Chondrocyte (in vitro differentiated cells): ENCODE results near the gene CRYBA4. TPM values are rescaled to one million over a fixed set of nuclear protein-coding genes. Genes with fewer than 3 reads are reported as not detected.
A peak's percentile ranks its signal among the peaks of the same experiment; 100 is the strongest.

ENCODE experiments used
- DNase-seq: peaks from one replicate; pipeline ENCODE4 v3.0.0; 2021; ENCODE audit warnings: mixed read lengths, low spot score
- H3K27ac Mint-ChIP-seq: one replicate; pipeline ENCODE4 v1.8.0; 2021; ENCODE audit warnings: mild to moderate bottlenecking, moderate library complexity, mixed read lengths; ENCODE audit not compliant: unreplicated experiment
- H3K27me3 Mint-ChIP-seq: 2 replicates; pipeline ENCODE4 v1.8.0; 2021; ENCODE audit warnings: low read depth, mixed read lengths
- H3K36me3 Mint-ChIP-seq: 2 replicates; pipeline ENCODE4 v1.8.0; 2021; ENCODE audit warnings: low read depth, mixed read lengths
- H3K4me1 Mint-ChIP-seq: 2 replicates; pipeline ENCODE4 v1.8.0; 2021; ENCODE audit warnings: low read depth, mild to moderate bottlenecking, mixed read lengths
- H3K4me3 Mint-ChIP-seq: one replicate; pipeline ENCODE4 v1.8.0; 2021; ENCODE audit warnings: mild to moderate bottlenecking, moderate library complexity, mixed read lengths; ENCODE audit not compliant: unreplicated experiment
- H3K9me3 Mint-ChIP-seq: 2 replicates; pipeline ENCODE4 v1.8.0; 2021; ENCODE audit warnings: low read depth, mixed read lengths
- total RNA-seq: library from RNA; stranded (reverse); gene quantifications from 3 replicates; pipeline ENCODE4 v1.2.1, GENCODE V29; 2021
- TF ChIP-seq, protein P1 (sequence below): fragments of 200-600 bp; sonication (generic); IDR thresholded peaks from 2 replicates; pipeline ENCODE4 v1.5.0; 2021; ENCODE audit warnings: antibody characterized with exemption, mild to moderate bottlenecking, moderate library complexity

Gene CRYBA4
- total RNA-seq, 1 donor from 2014 or later: not detected

GRCh38 chr22:26648528-26649388 is 27.0 kb downstream of the CRYBA4 start:
- H3K4me3 Mint-ChIP-seq: no peak overlapping the region

DNA sequence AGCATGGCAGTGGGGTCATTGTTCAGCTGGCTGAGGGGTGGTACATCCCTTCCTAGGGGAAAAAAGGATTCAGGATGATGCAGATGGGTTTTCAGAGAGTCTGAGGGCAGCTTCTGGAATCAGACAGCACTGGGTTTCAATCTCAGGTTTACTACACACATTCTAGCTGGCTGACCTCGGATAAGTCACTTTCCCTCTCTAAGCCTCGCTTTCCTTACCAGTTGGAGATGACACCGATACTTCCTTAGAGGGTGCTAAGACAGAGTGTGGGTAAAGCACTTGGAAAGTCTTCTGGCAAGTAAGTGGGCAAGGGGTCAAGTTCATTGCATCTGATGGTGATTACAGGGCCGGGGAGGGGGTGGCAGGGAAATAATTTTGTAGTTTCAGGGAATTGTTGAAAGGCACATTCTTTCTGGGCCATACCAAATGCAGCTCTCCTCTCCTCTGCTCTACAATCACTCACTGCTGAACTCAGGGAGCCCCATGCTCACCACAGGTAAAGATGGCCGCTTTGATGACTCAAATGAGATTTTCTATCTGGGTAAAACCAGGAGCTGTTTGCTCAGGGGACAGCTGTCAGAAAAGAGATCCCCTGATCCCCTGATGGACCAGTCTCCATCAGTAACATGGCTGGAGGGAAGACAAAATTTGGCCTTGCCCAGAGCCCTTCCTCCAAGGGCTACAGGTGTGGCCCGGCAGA is 29.1 kb downstream of the CRYBA4 start:
- TF ChIP-seq, protein P1, sequence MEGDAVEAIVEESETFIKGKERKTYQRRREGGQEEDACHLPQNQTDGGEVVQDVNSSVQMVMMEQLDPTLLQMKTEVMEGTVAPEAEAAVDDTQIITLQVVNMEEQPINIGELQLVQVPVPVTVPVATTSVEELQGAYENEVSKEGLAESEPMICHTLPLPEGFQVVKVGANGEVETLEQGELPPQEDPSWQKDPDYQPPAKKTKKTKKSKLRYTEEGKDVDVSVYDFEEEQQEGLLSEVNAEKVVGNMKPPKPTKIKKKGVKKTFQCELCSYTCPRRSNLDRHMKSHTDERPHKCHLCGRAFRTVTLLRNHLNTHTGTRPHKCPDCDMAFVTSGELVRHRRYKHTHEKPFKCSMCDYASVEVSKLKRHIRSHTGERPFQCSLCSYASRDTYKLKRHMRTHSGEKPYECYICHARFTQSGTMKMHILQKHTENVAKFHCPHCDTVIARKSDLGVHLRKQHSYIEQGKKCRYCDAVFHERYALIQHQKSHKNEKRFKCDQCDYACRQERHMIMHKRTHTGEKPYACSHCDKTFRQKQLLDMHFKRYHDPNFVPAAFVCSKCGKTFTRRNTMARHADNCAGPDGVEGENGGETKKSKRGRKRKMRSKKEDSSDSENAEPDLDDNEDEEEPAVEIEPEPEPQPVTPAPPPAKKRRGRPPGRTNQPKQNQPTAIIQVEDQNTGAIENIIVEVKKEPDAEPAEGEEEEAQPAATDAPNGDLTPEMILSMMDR: no peak
- no peaks in the 10 kb centered on the region for H3K36me3 Mint-ChIP-seq
- H3K27ac Mint-ChIP-seq: no peak overlapping the region
- no peaks in the 10 kb centered on the region for H3K9me3 Mint-ChIP-seq
- H3K27me3 Mint-ChIP-seq: peaks cover 56% of the 10 kb centered on the region
- H3K4me1 Mint-ChIP-seq: peaks cover 12% of the 10 kb centered on the region
- H3K4me3 Mint-ChIP-seq: no peak overlapping the region
- no peak for DNase-seq

More at GRCh38 chr22:26648528-26649388, 27.0 kb downstream of the CRYBA4 start:
- H3K4me1 Mint-ChIP-seq: peaks cover 26% of the 10 kb centered on the region
- no peaks in the 10 kb centered on the region for H3K36me3 Mint-ChIP-seq
- no peaks in the 10 kb centered on the region for H3K9me3 Mint-ChIP-seq
- H3K27ac Mint-ChIP-seq: no peak overlapping the region
- peaks cover 56% of the 10 kb centered on the region for H3K27me3 Mint-ChIP-seq
- TF ChIP-seq, protein P1: no peak
- no peak for DNase-seq

DNA sequence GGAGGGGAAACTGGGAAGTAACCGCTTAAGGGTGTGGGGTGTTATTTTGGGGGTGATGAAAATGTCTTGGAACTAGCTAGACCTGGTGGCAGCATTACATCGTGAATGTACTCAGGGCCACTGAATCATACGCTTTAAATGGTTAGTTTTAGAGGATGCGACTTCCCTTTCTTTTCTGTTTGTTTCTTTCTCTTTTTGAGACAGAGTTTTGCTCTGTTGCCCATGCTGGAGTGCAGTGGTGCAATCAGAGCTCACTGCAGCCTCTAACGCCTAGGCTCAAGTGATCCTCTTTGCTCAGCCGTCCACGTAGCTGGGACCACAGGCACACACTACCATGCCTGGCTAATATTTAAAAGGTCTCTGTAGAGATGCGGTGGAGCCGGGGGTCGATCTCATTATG is 30.1 kb downstream of the CRYBA4 start:
- H3K27ac Mint-ChIP-seq: no peak overlapping the region
- H3K4me1 Mint-ChIP-seq: peaks cover 3% of the 10 kb centered on the region
- no peaks in the 10 kb centered on the region for H3K36me3 Mint-ChIP-seq
- H3K9me3 Mint-ChIP-seq: no peaks in the 10 kb centered on the region
- H3K27me3 Mint-ChIP-seq: peaks cover 52% of the 10 kb centered on the region
- DNase-seq: no peak
- TF ChIP-seq, protein P1: no peak
- H3K4me3 Mint-ChIP-seq: no peak overlapping the region

DNA sequence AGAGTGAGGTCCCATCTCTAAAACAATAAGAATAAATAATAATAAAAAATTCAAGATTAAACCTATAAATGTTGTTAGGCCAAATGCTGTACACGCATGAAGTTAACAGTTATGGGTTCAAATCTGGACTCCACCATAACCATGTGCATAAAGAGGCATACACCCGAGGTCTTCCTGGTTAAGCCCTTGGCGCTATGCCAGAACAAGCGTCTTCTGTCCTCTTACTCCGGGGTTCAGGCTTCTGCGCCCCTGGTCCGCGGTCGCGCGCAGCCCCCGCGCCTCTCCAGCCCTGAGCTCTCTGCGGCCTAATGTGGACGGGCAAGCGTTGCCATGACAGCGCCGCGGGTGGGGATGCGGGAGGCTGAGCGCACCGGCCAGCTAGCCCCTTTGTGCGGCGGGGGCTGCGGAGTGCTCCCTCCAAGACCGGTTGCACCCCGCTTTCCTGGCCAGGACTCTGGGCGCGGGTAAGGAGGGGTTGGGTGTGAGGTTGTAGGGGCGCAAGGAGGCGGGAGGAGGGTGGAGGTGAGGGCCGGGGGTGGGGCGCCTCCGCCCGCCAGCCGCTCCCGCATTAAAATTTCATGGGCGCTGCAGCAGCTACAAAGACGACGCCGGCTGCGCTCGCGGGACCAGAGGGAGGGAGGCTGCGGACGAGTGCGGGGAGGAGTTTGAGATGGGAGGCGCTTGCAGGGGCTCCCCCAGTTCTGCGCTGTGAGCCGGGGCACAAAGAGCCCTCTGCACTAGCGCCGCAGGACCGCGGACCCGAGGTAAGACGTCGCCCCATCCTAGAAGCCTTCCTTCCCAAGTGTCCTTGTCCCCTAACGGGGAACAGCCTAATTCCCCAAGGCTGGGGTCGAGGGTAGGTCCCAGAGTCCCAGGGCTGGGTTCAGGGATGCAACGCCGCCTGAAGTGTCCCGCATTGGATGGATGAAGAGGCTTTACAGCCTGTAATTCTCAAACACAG is 35.4 kb downstream of the CRYBA4 start, which contains the start of gene MIAT:
Gene MIAT, plus strand, starts transcription at position 698 of the 961 bp plus-strand sequence.
- H3K9me3 Mint-ChIP-seq: no peaks in the 10 kb centered on the region
- H3K36me3 Mint-ChIP-seq: no peaks in the 10 kb centered on the region
- TF ChIP-seq, protein P1: no peak
- DNase-seq: no peak
- H3K27ac Mint-ChIP-seq: peak within 1 kb of the TSS; percentile 33
- H3K27me3 Mint-ChIP-seq: peaks cover 11% of the 10 kb centered on the region
- peak within 1 kb of the TSS; percentile 70 for H3K4me3 Mint-ChIP-seq
- peaks cover 23% of the 10 kb centered on the region for H3K4me1 Mint-ChIP-seq
